Activated CD8-positive, alpha-beta T cell treated with anti-CD3 and anti-CD28 coated beads, Interleukin-2, amount 10 ng/mL, durations not matched to agents 7 days and 5 days (primary cell): ENCODE data around the gene HSD17B10. TPM values are rescaled to one million over a fixed set of nuclear protein-coding genes. Genes with fewer than 3 reads are reported as not detected.
A peak's percentile ranks its signal among the peaks of the same experiment; 100 is the strongest.
"Not testable (repeated sequence)": the region's sequence is repeated elsewhere in the genome, so short reads cannot be mapped to it uniquely, and the experiment has no call there.

Experiments used
- ATAC-seq: fragments of 150-1000 bp; cut with Tn5 transposase; one replicate; pipeline ENCODE4 v1.10.0; 2021; ENCODE audit warnings: moderate library complexity
- CTCF ChIA-PET: fragments of 350-600 bp; sonication (Branson Sonifier 250); formaldehyde crosslinking; loops from one replicate; lab custom pipeline; 2021; ENCODE audit warnings: antibody characterized with exemption; lab: Charles Lee
- POLR2A ChIA-PET: fragments of 350-600 bp; sonication (Branson Sonifier 250); formaldehyde crosslinking; loops from one replicate; lab custom pipeline; 2021; ENCODE audit warnings: antibody characterized with exemption; lab: Charles Lee
- DNase-seq: peaks from one replicate; pipeline ENCODE4 v3.0.0-alpha.2; 2020
- H3K27ac Mint-ChIP-seq: one replicate; pipeline ENCODE4 v1.8.0; 2021; ENCODE audit warnings: mild to moderate bottlenecking, mixed read lengths
- H3K27me3 Mint-ChIP-seq: one replicate; pipeline ENCODE4 v1.8.0; 2021; ENCODE audit warnings: low read depth, mixed read lengths
- H3K36me3 Mint-ChIP-seq: one replicate; pipeline ENCODE4 v1.8.0; 2021; ENCODE audit warnings: low read depth, mixed read lengths
- H3K4me1 Mint-ChIP-seq: one replicate; pipeline ENCODE4 v1.8.0; 2021; ENCODE audit warnings: low read depth, mixed read lengths
- H3K4me3 Mint-ChIP-seq: one replicate; pipeline ENCODE4 v1.8.0; 2021; ENCODE audit warnings: mild to moderate bottlenecking, mixed read lengths
- H3K9me3 Mint-ChIP-seq: one replicate; pipeline ENCODE4 v1.8.0; 2022; ENCODE audit warnings: mixed read lengths; ENCODE audit not compliant: insufficient read depth
- total RNA-seq, 2 experiments: library from RNA; stranded (reverse); gene quantifications; one replicate each; pipeline ENCODE4 v1.2.3, GENCODE V29; 2021

HSD17B10 gene
- total RNA-seq, 2 experiments from 2014 or later, result 106 to 113 TPM

- Mint-ChIP-seq H3K9me3 (no peaks in the 10 kb centered on the region), H3K27me3 (peaks cover 2% of the 10 kb centered on the region), H3K36me3 (peaks cover 2% of the 10 kb centered on the region), H3K27ac (no peak overlapping the region), H3K4me1 (peaks cover 57% of the 10 kb centered on the region), H3K4me3 (no peak overlapping the region)
- ATAC-seq (no peak), DNase-seq (no peak)
- POLR2A ChIA-PET, result interaction anchor here (2.0 kb wide), 1 partner anchor 15 kb away, joined by 14 read pairs; the partner anchor contains the start of genes RIBC1 and SMC1A
- CTCF ChIA-PET, result interaction anchor here (1.7 to 5.2 kb wide), 6 partner anchors 9 to 153 kb away, joined by 5 to 37 read pairs (median 11); partner anchors contain the start of genes RIBC1 and SMC1A
Observed at GRCh38 chrX:53437206-53437605, 3.0 kb upstream of the HSD17B10 start.

- POLR2A ChIA-PET, result interaction anchor here (2.0 kb wide), 1 partner anchor 14 kb away, joined by 14 read pairs; the partner anchor contains the start of genes RIBC1 and SMC1A
- CTCF ChIA-PET, result interaction anchor here (0.8 to 5.2 kb wide), 8 partner anchors 9 to 152 kb away, joined by 3 to 37 read pairs (median 10); partner anchors contain the start of genes RIBC1 and SMC1A
- peaks cover 2% of the 10 kb centered on the region for H3K27me3 Mint-ChIP-seq
- ATAC-seq (peak; percentile 59), DNase-seq (peak; percentile 73)
- no peaks in the 10 kb centered on the region for H3K9me3 Mint-ChIP-seq
- H3K4me1 Mint-ChIP-seq, result peaks cover 48% of the 10 kb centered on the region
- H3K27ac Mint-ChIP-seq, result no peak overlapping the region
- peaks cover 7% of the 10 kb centered on the region for H3K36me3 Mint-ChIP-seq
- no peak overlapping the region for H3K4me3 Mint-ChIP-seq
Observed at GRCh38 chrX:53435997-53436396, 1.8 kb upstream of the HSD17B10 start.

- POLR2A ChIA-PET, result interaction anchor here (1.2 kb wide), 1 partner anchor 7 kb away, joined by 4 read pairs; the partner anchor contains the start of gene RIBC1
Observed at GRCh38 chrX:53430231-53430630, 3.9 kb downstream of the HSD17B10 start.

GRCh38 chrX:53429755-53430154, 4.4 kb downstream of the HSD17B10 start:
- ChIA-PET CTCF (no interaction called here), POLR2A (no interaction called here)
- no peak for ATAC-seq
- Mint-ChIP-seq H3K9me3 (no peaks in the 10 kb centered on the region), H3K4me3 (no peak overlapping the region), H3K27ac (no peak overlapping the region), H3K4me1 (peaks cover 11% of the 10 kb centered on the region), H3K36me3 (peaks cover 11% of the 10 kb centered on the region), H3K27me3 (no peaks in the 10 kb centered on the region)
- DNase-seq, result no peak

More at GRCh38 chrX:53430231-53430630, 3.9 kb downstream of the HSD17B10 start:
- ATAC-seq (no peak), DNase-seq (no peak)
- Mint-ChIP-seq H3K36me3 (peaks cover 11% of the 10 kb centered on the region), H3K4me3 (no peak overlapping the region), H3K4me1 (peaks cover 15% of the 10 kb centered on the region), H3K27me3 (no peaks in the 10 kb centered on the region), H3K9me3 (no peaks in the 10 kb centered on the region), H3K27ac (no peak overlapping the region)
- CTCF ChIA-PET, result no interaction called here

- H3K27me3 Mint-ChIP-seq, result no peaks in the 10 kb centered on the region
- no peak for ATAC-seq
Observed at GRCh38 chrX:53422861-53423306, 11.3 kb downstream of the HSD17B10 start, which contains the start of gene RIBC1. Gene RIBC1 (plus strand): TSS chrX:53422873. CDS start chrX:53426277, 3,404 bp downstream.

GRCh38 chrX:53422086-53422860, 11.9 kb downstream of the HSD17B10 start, which contains the start of gene SMC1A:
Gene SMC1A (minus strand): TSS chrX:53422654. CDS start chrX:53422600, 54 bp downstream.
- DNase-seq, result peak; percentile 96
- ATAC-seq, result peak; percentile 90
- peaks cover 18% of the 10 kb centered on the region for H3K36me3 Mint-ChIP-seq
- CTCF ChIA-PET, result interaction anchor here (0.5 to 2.8 kb wide), 9 partner anchors 14 to 427 kb away, joined by 3 to 11 read pairs (median 3); no protein-coding TSS in a partner anchor
- H3K4me3 Mint-ChIP-seq, result peak within 1 kb of the TSS; percentile 95
- POLR2A ChIA-PET, result interaction anchor here (0.6 to 2.3 kb wide), 22 partner anchors 8 to 340 kb away, joined by 3 to 23 read pairs (median 4); partner anchors contain the start of genes HSD17B10, HUWE1 and TSPYL2
- H3K27ac Mint-ChIP-seq, result peak within 1 kb of the TSS; percentile 99
- H3K9me3 Mint-ChIP-seq, result no peaks in the 10 kb centered on the region
- peaks cover 26% of the 10 kb centered on the region for H3K4me1 Mint-ChIP-seq
- H3K27me3 Mint-ChIP-seq, result no peaks in the 10 kb centered on the region

More at GRCh38 chrX:53422861-53423306, 11.3 kb downstream of the HSD17B10 start, which contains the start of gene RIBC1:
- peak within 1 kb of the TSS; percentile 95 for H3K4me3 Mint-ChIP-seq
- H3K4me1 Mint-ChIP-seq, result peaks cover 22% of the 10 kb centered on the region
- CTCF ChIA-PET, result interaction anchor here (0.7 to 2.8 kb wide), 6 partner anchors 13 to 110 kb away, joined by 3 to 11 read pairs (median 6); no protein-coding TSS in a partner anchor
- no peak for DNase-seq
- peaks cover 16% of the 10 kb centered on the region for H3K36me3 Mint-ChIP-seq
- POLR2A ChIA-PET, result interaction anchor here (0.6 to 2.3 kb wide), 15 partner anchors 8 to 263 kb away, joined by 3 to 23 read pairs (median 4); partner anchors contain the start of genes HSD17B10 and HUWE1
- H3K27ac Mint-ChIP-seq, result peak within 1 kb of the TSS; percentile 99
- no peaks in the 10 kb centered on the region for H3K9me3 Mint-ChIP-seq

- Mint-ChIP-seq H3K27ac (peak overlapping the region; percentile 99), H3K4me1 (peaks cover 26% of the 10 kb centered on the region), H3K27me3 (no peaks in the 10 kb centered on the region), H3K36me3 (peaks cover 18% of the 10 kb centered on the region), H3K4me3 (peak overlapping the region; percentile 95), H3K9me3 (no peaks in the 10 kb centered on the region)
- ChIA-PET POLR2A (interaction anchor here (0.6 to 2.3 kb wide), 15 partner anchors 9 to 340 kb away, joined by 3 to 23 read pairs (median 5); partner anchors contain the start of genes HSD17B10 and TSPYL2), CTCF (interaction anchor here (0.5 to 2.8 kb wide), 7 partner anchors 14 to 427 kb away, joined by 3 to 11 read pairs (median 3); no protein-coding TSS in a partner anchor)
- DNase-seq (no peak), ATAC-seq (peak; percentile 29)
Observed at GRCh38 chrX:53421772-53422085, 12.4 kb downstream of the HSD17B10 start.

- Mint-ChIP-seq H3K36me3 (peaks cover 18% of the 10 kb centered on the region), H3K4me1 (peaks cover 26% of the 10 kb centered on the region)
- CTCF ChIA-PET, result interaction anchor here (1.1 to 1.4 kb wide), 2 partner anchors 37 to 108 kb away, joined by 3 to 4 read pairs; no protein-coding TSS in a partner anchor
Observed at GRCh38 chrX:53421125-53421524, 13.0 kb downstream of the HSD17B10 start.

GRCh38 chrX:53420351-53420750, 13.8 kb downstream of the HSD17B10 start:
- not testable (repeated sequence) for H3K9me3 Mint-ChIP-seq, ATAC-seq, DNase-seq, H3K27me3 Mint-ChIP-seq, H3K27ac Mint-ChIP-seq
- ChIA-PET POLR2A (interaction anchor here (0.6 to 1.5 kb wide), 2 partner anchors 8 to 195 kb away, joined by 3 read pairs; no protein-coding TSS in a partner anchor), CTCF (interaction anchor here (1.1 to 1.4 kb wide), 2 partner anchors 36 to 107 kb away, joined by 3 to 4 read pairs; no protein-coding TSS in a partner anchor)
- Mint-ChIP-seq H3K4me1 (peaks cover 26% of the 10 kb centered on the region), H3K4me3 (peak overlapping the region; percentile 95), H3K36me3 (peaks cover 18% of the 10 kb centered on the region)

More at GRCh38 chrX:53421125-53421524, 13.0 kb downstream of the HSD17B10 start:
- POLR2A ChIA-PET, result interaction anchor here (1.5 to 1.6 kb wide), 2 partner anchors 8 to 26 kb away, joined by 3 to 4 read pairs; no protein-coding TSS in a partner anchor
- Mint-ChIP-seq H3K4me3 (peak overlapping the region; percentile 95), H3K27ac (peak overlapping the region; percentile 99), H3K9me3 (no peaks in the 10 kb centered on the region), H3K27me3 (no peaks in the 10 kb centered on the region)
- ATAC-seq (no peak), DNase-seq (no peak)

- Mint-ChIP-seq H3K4me3 (no peak overlapping the region), H3K27me3 (no peaks in the 10 kb centered on the region)
Observed at GRCh38 chrX:53412446-53412845, 21.7 kb downstream of the HSD17B10 start.

GRCh38 chrX:53403535-53403934, 30.6 kb downstream of the HSD17B10 start:
- Mint-ChIP-seq H3K36me3 (peaks cover 36% of the 10 kb centered on the region), H3K27me3 (no peaks in the 10 kb centered on the region), H3K27ac (no peak overlapping the region), H3K4me1 (no peaks in the 10 kb centered on the region), H3K9me3 (no peaks in the 10 kb centered on the region), H3K4me3 (no peak overlapping the region)
- no peak for DNase-seq
- no peak for ATAC-seq
- ChIA-PET POLR2A (no interaction called here), CTCF (interaction anchor here (1.1 kb wide), 1 partner anchor 42 kb away, joined by 3 read pairs; no protein-coding TSS in a partner anchor)

More at GRCh38 chrX:53412446-53412845, 21.7 kb downstream of the HSD17B10 start:
- ChIA-PET CTCF (no interaction called here), POLR2A (interaction anchor here (1.3 to 1.7 kb wide), 2 partner anchors 8 to 10 kb away, joined by 3 to 6 read pairs; partner anchors contain the start of genes RIBC1 and SMC1A)
- no peak for DNase-seq
- Mint-ChIP-seq H3K27ac (no peak overlapping the region), H3K9me3 (no peaks in the 10 kb centered on the region), H3K36me3 (peaks cover 44% of the 10 kb centered on the region), H3K4me1 (peaks cover under 1% of the 10 kb centered on the region)
- ATAC-seq, result no peak
